DND-41 (cell line): ENCODE data around the gene SMPD2.

ENCODE experiments used
- ATAC-seq: fragments of 200-7000 bp; cut with Tn5 transposase; 3 replicates; pipeline ENCODE4 v1.9.1; 2021; ENCODE audit warnings: low read depth; ENCODE audit not compliant: insufficient read depth
- DNase-seq: peaks from one replicate; pipeline ENCODE4 v3.0.0-alpha.2; 2020
- H2AFZ ChIP-seq: 2 replicates; pipeline ENCODE4 v1.6.0; 2012; ENCODE audit warnings: low read depth, low read length
- H3K27ac ChIP-seq: 2 replicates; pipeline ENCODE4 v1.5.1; 2012; ENCODE audit warnings: low read length, inconsistent platforms
- H3K27me3 ChIP-seq: fragments of 200-600 bp; sonication (generic); 2 replicates; pipeline ENCODE4 v1.6.0; 2012; ENCODE audit warnings: low read length, mild to moderate bottlenecking, inconsistent platforms; ENCODE audit not compliant: insufficient read depth, poor library complexity
- H3K36me3 ChIP-seq: 2 replicates; pipeline ENCODE4 v1.5.1; 2012; ENCODE audit warnings: low read length, inconsistent platforms; ENCODE audit not compliant: insufficient read depth
- H3K4me1 ChIP-seq: 2 replicates; pipeline ENCODE4 v1.5.1; 2012; ENCODE audit warnings: mild to moderate bottlenecking, low read length; ENCODE audit not compliant: insufficient read depth
- H3K4me2 ChIP-seq: 2 replicates; pipeline ENCODE4 v1.6.0; 2012; ENCODE audit warnings: mild to moderate bottlenecking, moderate library complexity, low read length, inconsistent platforms; ENCODE audit not compliant: insufficient read depth
- H3K4me3 ChIP-seq, 2 experiments: fragments of 200-600 bp in 1 of 2; shearing (Covaris generic) in 1 of 2; 2 replicates each; pipeline ENCODE4 v1.5.1; 2012 to 2016; ENCODE audit warnings: inconsistent platforms in 2 of 2, low read length in 2 of 2, mild to moderate bottlenecking in 2 of 2, low read depth in 1 of 2, moderate library complexity in 1 of 2
- H3K79me2 ChIP-seq: 2 replicates; pipeline ENCODE4 v1.6.0; 2012; ENCODE audit warnings: low read length, inconsistent platforms; ENCODE audit not compliant: insufficient read depth
- H3K9ac ChIP-seq: 2 replicates; pipeline ENCODE4 v1.6.0; 2012; ENCODE audit warnings: low read depth, mild to moderate bottlenecking, inconsistent platforms, low read length, moderate library complexity
- H3K9me3 ChIP-seq: 2 replicates; pipeline ENCODE4 v1.5.1; 2012; ENCODE audit warnings: low read length, moderate library complexity, mild to moderate bottlenecking, inconsistent platforms; ENCODE audit not compliant: insufficient read depth, severe bottlenecking
- H4K20me1 ChIP-seq: 2 replicates; pipeline ENCODE4 v1.6.0; 2012; ENCODE audit warnings: low read length; ENCODE audit not compliant: insufficient read depth
- CTCF ChIP-seq: IDR thresholded peaks from 2 replicates; pipeline ENCODE4 v1.5.1; 2012; ENCODE audit warnings: borderline replicate concordance, low read length, moderate library complexity, mild to moderate bottlenecking; ENCODE audit not compliant: poor library complexity, severe bottlenecking; ENCODE audit errors: extremely low read depth
- EZH2 ChIP-seq: IDR thresholded peaks from 3 replicates; pipeline ENCODE4 v1.6.1; 2012; ENCODE audit warnings: borderline replicate concordance, low read depth, mild to moderate bottlenecking, moderate library complexity, low read length, inconsistent platforms; ENCODE audit not compliant: severe bottlenecking

The SMPD2 gene

GRCh38 chr6:109446541-109446940 is 6.0 kb downstream of the SMPD2 start:
- Histone ChIP-seq H3K27ac (no peak overlapping the region), H3K79me2 (peaks cover 1% of the 10 kb centered on the region; the same call in 1 of the 2 replicates), H3K4me1 (peaks cover 28% of the 10 kb centered on the region), H3K9me3 (no peaks in the 10 kb centered on the region), H3K9ac (no peak overlapping the region), H3K36me3 (peaks cover 62% of the 10 kb centered on the region), H4K20me1 (peaks cover 16% of the 10 kb centered on the region), H2AFZ (no peak overlapping the region), H3K4me3 (no peak overlapping the region), H3K4me2 (no peak overlapping the region), H3K27me3 (no peaks in the 10 kb centered on the region)
- DNase-seq (no peak), ATAC-seq (no peak)
- TF ChIP-seq CTCF = no peak
- TF ChIP-seq EZH2 = no peak

- Histone ChIP-seq H3K27me3 (no peaks in the 10 kb centered on the region), H3K79me2 (no peaks in the 10 kb centered on the region), H3K4me2 (no peak overlapping the region), H3K4me3 (no peak overlapping the region), H4K20me1 (peaks cover 12% of the 10 kb centered on the region), H3K9ac (no peak overlapping the region), H2AFZ (no peak overlapping the region), H3K9me3 (no peaks in the 10 kb centered on the region), H3K27ac (no peak overlapping the region), H3K36me3 (peaks cover 65% of the 10 kb centered on the region), H3K4me1 (peaks cover 22% of the 10 kb centered on the region)
- ATAC-seq (no peak), DNase-seq (no peak)
- TF ChIP-seq EZH2 (no peak), CTCF (no peak)
These were observed 6.6 kb downstream of the SMPD2 start for GRCh38 chr6:109447087-109447486.

- Histone ChIP-seq H3K9ac (no peak overlapping the region), H3K4me3 (no peak overlapping the region), H3K4me2 (no peak overlapping the region), H3K9me3 (no peaks in the 10 kb centered on the region), H3K27ac (0 out of 2 replicates have a peak overlapping the region, but pooled peaks have one; percentile 28), H4K20me1 (peaks cover 8% of the 10 kb centered on the region), H2AFZ (no peak overlapping the region), H3K27me3 (no peaks in the 10 kb centered on the region), H3K36me3 (peaks cover 63% of the 10 kb centered on the region), H3K79me2 (no peaks in the 10 kb centered on the region), H3K4me1 (peaks cover 13% of the 10 kb centered on the region)
- no peak for DNase-seq
- TF ChIP-seq EZH2 (no peak), CTCF (peak; percentile 11)
- ATAC-seq = peak; percentile 35; the same call in 1 of the 3 replicates
These were observed 7.5 kb downstream of the SMPD2 start for GRCh38 chr6:109447878-109448555.
